ENCODE measurements around the gene CHST10.
"Not testable (repeated sequence)": the region's sequence is repeated elsewhere in the genome, so short reads cannot be mapped to it uniquely, and the experiment has no call there.

CHST10 gene, protein sequence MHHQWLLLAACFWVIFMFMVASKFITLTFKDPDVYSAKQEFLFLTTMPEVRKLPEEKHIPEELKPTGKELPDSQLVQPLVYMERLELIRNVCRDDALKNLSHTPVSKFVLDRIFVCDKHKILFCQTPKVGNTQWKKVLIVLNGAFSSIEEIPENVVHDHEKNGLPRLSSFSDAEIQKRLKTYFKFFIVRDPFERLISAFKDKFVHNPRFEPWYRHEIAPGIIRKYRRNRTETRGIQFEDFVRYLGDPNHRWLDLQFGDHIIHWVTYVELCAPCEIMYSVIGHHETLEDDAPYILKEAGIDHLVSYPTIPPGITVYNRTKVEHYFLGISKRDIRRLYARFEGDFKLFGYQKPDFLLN

GRCh38 chr2:100416935-100417710 lies at the start of gene CHST10:
Gene CHST10 (minus strand): TSS chr2:100417668. CDS start chr2:100406675, 10,993 bp downstream.
- peak; percentile 59 for DNase-seq

- DNase-seq, result no peak
Measured at GRCh38 chr2:100460904-100461530, 43.5 kb upstream of the CHST10 start.

- DNase-seq, result not testable (repeated sequence)
Measured at GRCh38 chr2:100456357-100456756, 38.9 kb upstream of the CHST10 start.

DNA sequence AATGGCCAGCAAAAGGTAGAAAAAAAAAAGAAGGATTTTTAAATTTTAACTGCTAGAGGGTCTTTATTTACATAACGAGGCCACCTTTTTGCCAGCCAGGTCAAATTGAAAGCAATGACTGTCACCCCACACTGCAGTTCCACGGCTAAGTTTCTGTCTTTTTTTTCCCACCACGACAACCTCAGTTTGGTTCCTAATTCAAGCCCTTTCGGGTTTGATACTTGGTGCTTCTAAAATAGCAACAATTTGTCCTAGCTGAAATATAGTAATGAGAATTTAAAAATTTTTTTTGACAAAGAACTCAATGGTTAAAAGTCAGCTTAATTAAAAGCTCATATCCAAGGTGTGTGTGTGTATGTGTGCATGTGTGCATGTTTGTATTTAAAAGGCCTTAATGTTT lies 36.4 kb upstream of the CHST10 start:
- DNase-seq, result no peak

- no peak for DNase-seq
Measured at GRCh38 chr2:100451734-100452133, 34.3 kb upstream of the CHST10 start.

- DNase-seq, result no peak
Measured at GRCh38 chr2:100451092-100451491, 33.6 kb upstream of the CHST10 start.

GRCh38 chr2:100446696-100447095 lies 29.2 kb upstream of the CHST10 start:
- DNase-seq, result no peak

DNA sequence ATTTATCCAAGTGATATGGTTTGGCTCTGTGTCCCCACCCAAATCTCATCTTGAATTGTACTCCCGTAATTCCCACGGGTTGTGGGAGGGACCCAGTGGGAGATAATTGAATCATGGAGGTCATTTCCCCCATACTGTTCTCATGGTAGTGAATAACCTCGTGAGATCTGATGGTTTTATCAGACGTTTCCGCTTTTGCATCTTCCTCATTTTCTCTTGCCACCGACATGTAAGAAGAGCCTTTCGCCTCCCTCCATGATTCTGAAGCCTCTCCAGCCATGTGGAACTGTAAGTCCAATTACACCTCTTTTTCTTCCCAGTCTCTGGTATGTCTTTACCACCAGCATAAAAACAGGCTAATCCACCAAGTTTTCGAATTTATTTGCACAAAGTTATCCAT lies 20.3 kb upstream of the CHST10 start:
- DNase-seq, result no peak

DNA sequence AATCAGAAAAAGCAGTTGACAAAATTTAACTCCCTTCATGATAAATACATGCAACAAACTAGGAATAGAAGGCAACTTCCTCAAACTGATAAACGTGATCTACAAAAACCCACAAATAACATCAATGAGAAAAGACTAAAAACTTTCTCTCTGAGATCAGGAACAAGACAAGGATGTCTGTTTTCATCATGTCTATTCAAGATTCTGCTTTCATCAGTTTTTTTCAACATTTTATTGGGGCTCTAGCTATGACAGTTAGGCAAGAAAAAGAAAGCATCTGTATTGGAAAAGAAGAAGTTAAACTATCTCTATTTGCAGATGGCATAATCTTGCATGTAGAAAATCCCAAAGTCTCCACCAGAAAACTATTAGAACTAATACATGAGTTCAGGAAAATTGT lies 12.3 kb upstream of the CHST10 start:
- DNase-seq, result no peak

DNA sequence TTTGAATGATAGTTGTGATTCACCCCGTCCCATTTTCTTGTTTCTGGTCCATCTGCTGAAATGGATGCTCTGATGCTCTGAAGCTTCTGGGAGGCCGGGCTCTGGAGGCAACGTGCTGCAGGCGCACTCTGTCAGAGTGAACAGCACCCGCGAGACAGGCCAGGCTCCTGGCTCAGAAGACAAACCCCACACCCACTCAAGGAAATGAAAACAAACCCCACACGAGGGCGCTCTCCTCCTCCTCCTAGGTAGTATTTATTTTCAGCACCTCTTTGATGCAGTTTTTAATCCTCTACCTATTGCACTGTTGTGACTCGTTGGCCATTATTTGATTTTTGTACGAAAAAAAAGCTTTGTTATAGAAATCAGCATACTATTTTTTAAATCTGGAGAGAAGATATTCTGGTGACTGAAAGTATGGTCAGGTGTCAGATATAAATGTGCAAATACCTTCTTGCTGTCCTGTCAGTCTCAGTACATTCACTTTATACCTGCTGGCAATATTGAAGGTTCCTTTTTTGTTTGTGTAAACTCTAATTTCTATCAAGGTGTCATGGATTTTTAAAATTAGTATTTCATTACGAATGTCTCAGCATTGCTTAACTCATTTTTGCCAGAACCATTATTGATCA lies 10.3 kb upstream of the CHST10 start:
- DNase-seq, result peak; percentile 73

GRCh38 chr2:100427111-100427510 lies 9.6 kb upstream of the CHST10 start:
- no peak for DNase-seq

DNA sequence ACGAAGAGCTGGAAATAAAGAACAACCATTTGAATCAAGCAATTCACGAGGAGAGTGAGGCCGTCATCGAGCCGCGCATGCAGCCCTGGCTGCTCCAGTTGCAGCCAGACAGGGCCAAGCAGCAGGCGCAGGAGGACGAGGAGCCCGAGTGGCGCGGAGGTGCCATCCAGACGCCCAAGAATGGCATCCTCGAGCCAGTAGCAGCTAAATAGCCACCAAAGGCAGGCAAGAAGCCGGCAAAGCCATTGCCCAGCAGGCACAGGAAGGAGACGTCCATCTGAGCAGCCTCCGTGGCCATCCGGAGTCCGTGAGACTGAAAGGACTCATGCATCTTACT lies 8.9 kb upstream of the CHST10 start:
- no peak for DNase-seq

DNA sequence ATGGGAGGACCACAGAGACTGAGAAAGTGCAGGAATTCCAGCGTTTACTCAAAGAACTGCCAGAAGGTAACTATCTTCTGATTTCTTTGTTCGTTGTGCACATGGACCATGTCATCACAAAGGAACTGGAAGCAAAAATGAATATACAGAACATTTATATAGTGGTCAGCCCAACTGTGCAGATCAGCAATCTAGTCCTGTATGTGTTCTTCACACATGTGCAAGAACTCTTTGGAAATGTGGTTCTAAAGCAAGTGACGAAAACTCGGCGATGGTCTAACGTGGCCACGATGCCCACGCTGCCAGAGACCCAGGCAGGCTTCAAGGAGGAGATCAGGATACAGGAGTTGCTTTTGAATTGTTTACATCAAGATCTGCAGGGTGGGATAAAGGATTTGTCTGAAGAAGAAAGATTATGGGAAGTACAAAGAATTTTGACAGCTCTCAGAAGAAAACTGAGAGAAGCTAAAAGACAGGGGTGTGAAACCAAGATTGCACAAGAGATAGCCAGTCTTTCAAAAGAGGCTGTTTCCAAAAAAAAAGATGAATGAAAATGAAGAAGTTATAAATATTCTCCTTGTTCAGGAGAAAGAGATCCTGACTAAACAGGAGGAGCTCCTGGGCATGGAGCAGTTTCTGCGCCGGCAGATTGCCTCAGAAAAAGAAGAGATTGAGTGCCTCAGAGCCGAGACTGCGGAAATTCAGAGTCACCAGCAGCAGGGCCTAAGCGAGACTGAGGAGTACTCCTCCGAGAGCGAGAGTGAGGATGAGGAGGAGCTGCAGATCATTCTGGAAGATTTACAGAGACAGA lies 8.3 kb upstream of the CHST10 start:
- DNase-seq, result no peak

- no peak for DNase-seq
Measured at GRCh38 chr2:100425107-100425506, 7.6 kb upstream of the CHST10 start.

- DNase-seq, result no peak
Measured at GRCh38 chr2:100424277-100424875, 6.9 kb upstream of the CHST10 start.

DNA sequence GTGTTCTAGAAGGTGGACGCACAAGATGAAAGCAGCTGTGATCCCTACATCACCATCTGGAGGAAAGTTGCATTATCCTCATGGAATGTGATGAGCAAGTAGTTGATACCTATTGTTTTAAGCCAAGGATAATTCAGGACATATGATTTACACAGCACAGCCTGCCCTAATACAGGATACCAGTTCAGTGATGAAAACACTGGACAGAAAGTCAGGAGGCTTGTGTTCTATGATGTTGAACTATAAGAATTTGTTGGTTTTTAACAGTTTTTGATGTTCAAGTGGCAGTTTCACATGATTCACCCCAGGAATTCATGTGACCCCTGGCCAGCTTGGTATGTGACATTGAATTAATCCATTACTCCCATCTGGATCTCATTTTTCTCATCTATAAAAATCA lies 6.2 kb upstream of the CHST10 start:
- DNase-seq, result no peak

GRCh38 chr2:100422320-100423055 lies 5.0 kb upstream of the CHST10 start:
- DNase-seq, result no peak

DNA sequence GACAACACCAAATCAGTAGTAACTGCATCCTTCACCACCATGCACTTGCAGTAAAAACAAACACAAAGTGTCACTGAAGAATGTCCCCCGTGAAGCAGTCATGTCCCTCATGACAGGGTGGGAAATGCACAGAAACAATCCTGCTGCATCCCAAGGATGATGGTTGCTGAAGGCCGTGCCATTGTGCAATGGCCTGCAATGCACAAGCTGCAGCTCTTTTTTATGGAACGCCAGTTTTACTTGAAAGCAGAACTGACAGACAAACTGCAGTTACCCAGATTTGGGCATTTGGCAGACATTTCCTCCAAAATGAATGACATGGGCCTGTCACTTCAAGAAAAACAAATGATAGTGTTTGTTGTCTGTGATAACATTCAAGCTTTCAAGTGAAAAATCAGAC lies 2.4 kb upstream of the CHST10 start:
- DNase-seq, result no peak

GRCh38 chr2:100418406-100418962 lies 1.0 kb upstream of the CHST10 start:
- no peak for DNase-seq

DNA sequence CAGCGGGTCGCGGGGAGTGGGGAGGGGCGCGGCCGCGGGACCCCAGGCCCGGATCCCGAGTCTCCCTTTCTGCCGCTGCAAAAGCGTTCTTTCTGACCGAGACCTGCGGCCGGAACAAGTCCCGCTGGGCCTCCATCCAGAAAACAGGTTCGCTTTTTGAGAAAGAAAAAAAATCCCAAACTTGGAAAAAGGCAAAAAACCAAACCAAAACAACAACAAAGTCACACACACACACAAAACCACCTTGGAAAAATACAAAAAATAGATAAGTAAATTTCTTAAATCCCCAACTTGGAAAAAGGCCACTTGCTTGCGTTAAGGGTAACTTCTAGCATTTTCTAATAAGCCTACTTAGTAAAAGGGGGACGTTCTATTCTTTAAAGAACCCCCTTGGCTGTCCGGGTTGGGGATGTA lies 250 bp upstream of the CHST10 start:
- no peak for DNase-seq

- no peak for DNase-seq
Measured at GRCh38 chr2:100416397-100416934, 1.0 kb downstream of the CHST10 start.

All from CD4-positive, alpha-beta T cell treated with Interleukin-17A for 4 hours (primary cell).